Lower leg skin (tissue), 3 donors: ENCODE measurements around the gene SIPA1.

ENCODE experiments used
- CTCF ChIP-seq, 3 donors: fragments of 450-650 bp; IDR thresholded peaks; one replicate each; pipeline ENCODE4 v1.5.1; 2016; ENCODE audit warnings: antibody characterized with exemption in 3 of 3, mild to moderate bottlenecking in 3 of 3, moderate library complexity in 2 of 3
- POLR2A ChIP-seq, 2 donors: fragments of 450-650 bp; IDR thresholded peaks; one replicate each; pipeline ENCODE4 v1.6.1; 2016 to 2017; ENCODE audit warnings: antibody characterized with exemption in 2 of 2, mild to moderate bottlenecking in 1 of 2, moderate library complexity in 1 of 2

GRCh38 chr11:65611758-65612603, 25.9 kb upstream of the SIPA1 start:
- no peak for TF ChIP-seq CTCF (IDR thresholded peaks at IDR 0.05)
- TF ChIP-seq POLR2A (IDR thresholded peaks at IDR 0.05), result no peak
